ENCODE results near the gene SLC8A3.

The SLC8A3 gene

GRCh38 chr14:70171726-70172125, 17.0 kb downstream of the SLC8A3 start:
- no peak for DNase-seq

- DNase-seq: no peak
These were observed 17.8 kb downstream of the SLC8A3 start for GRCh38 chr14:70170976-70171375.

- no peak for DNase-seq
These were observed 20.3 kb downstream of the SLC8A3 start for GRCh38 chr14:70168406-70168805.

GRCh38 chr14:70166530-70167203, 22.1 kb downstream of the SLC8A3 start:
- DNase-seq: no peak

- DNase-seq: no peak
These were observed 26.4 kb downstream of the SLC8A3 start for GRCh38 chr14:70162358-70162757.

- DNase-seq: no peak
These were observed 32.2 kb downstream of the SLC8A3 start for GRCh38 chr14:70156592-70156991.

- DNase-seq: no peak
These were observed 36.0 kb downstream of the SLC8A3 start for GRCh38 chr14:70152704-70153103.

GRCh38 chr14:70152081-70152480, 36.7 kb downstream of the SLC8A3 start:
- DNase-seq: no peak

GRCh38 chr14:70149596-70150165, 39.1 kb downstream of the SLC8A3 start:
- DNase-seq: no peak

GRCh38 chr14:70148911-70149595, 39.7 kb downstream of the SLC8A3 start:
- peak; percentile 9 for DNase-seq

GRCh38 chr14:70148351-70148750, 40.4 kb downstream of the SLC8A3 start:
- DNase-seq: no peak

GRCh38 chr14:70144046-70144445, 44.7 kb downstream of the SLC8A3 start:
- DNase-seq: peak; percentile 1

GRCh38 chr14:70143306-70143705, 45.4 kb downstream of the SLC8A3 start:
- no peak for DNase-seq

- no peak for DNase-seq
These were observed 48.1 kb downstream of the SLC8A3 start for GRCh38 chr14:70140614-70141013.

GRCh38 chr14:70139384-70139783, 49.4 kb downstream of the SLC8A3 start:
- no peak for DNase-seq

GRCh38 chr14:70137788-70138187, 51.0 kb downstream of the SLC8A3 start:
- no peak for DNase-seq

- DNase-seq: no peak
These were observed 55.3 kb downstream of the SLC8A3 start for GRCh38 chr14:70133461-70133860.

- DNase-seq: no peak
These were observed 58.3 kb downstream of the SLC8A3 start for GRCh38 chr14:70130482-70130881.

GRCh38 chr14:70127186-70127585, 61.6 kb downstream of the SLC8A3 start:
- no peak for DNase-seq

GRCh38 chr14:70123796-70124195, 65.0 kb downstream of the SLC8A3 start:
- no peak for DNase-seq

GRCh38 chr14:70121521-70121920, 67.2 kb downstream of the SLC8A3 start:
- DNase-seq: no peak

GRCh38 chr14:70118064-70118463, 70.7 kb downstream of the SLC8A3 start:
- no peak for DNase-seq

- no peak for DNase-seq
These were observed 72.5 kb downstream of the SLC8A3 start for GRCh38 chr14:70116278-70116677.

GRCh38 chr14:70114621-70115156, 74.1 kb downstream of the SLC8A3 start:
- no peak for DNase-seq

All from OCI-M1 (cell line).